ENCODE data around the gene DUSP8.

DUSP8 gene

DNA sequence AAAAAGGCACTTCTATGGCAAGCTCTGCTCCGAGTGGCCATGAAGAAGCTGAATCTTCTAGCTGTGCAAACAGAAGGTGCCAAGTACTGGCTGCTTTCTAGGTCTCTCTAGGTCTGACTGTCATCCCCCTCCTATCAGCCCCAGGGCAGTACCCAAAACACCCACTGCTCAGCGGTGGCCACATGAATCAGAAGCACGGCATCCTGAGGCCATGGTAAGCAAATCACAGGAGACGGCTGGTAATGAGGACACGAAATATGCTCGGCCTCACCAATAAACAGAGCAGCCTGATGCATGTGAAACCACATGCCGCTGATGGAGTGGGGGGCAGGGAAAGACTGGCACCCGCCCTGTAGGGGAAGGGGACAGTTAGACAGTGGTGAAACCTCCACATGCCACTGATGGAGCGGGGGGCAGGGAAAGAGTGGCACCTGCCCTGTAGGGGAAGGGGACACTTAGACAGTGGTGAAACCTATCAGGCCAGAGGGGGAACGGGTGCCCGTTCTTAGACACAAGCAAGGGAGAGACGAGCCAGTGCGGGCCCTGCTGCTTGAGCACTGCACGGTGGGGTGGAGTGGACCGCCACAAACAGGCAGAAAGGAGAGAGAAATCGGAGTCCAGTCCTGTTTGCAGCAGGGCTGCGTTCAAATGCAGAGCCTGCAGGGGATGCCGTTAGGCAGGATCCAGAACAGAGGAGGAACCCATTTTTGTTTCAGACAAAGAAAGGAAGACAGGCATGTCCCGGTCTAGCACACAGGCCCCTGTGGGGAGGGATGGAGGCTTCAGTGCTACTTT, 55.6 kb downstream of the DUSP8 start:
- in situ Hi-C loops (cut with MboI; ENCODE audit: low sequenced_read_pairs) = loop anchor here (25.0 kb wide), 1 partner anchor 304 kb away; the partner anchor contains the start of gene MUC5B

- in situ Hi-C loops (cut with MboI; ENCODE audit: low sequenced_read_pairs) = loop anchor here (25.0 kb wide), 1 partner anchor 303 kb away; the partner anchor contains the start of gene MUC5B
Observed at GRCh38 chr11:1515082-1516060, 56.7 kb downstream of the DUSP8 start.

DNA sequence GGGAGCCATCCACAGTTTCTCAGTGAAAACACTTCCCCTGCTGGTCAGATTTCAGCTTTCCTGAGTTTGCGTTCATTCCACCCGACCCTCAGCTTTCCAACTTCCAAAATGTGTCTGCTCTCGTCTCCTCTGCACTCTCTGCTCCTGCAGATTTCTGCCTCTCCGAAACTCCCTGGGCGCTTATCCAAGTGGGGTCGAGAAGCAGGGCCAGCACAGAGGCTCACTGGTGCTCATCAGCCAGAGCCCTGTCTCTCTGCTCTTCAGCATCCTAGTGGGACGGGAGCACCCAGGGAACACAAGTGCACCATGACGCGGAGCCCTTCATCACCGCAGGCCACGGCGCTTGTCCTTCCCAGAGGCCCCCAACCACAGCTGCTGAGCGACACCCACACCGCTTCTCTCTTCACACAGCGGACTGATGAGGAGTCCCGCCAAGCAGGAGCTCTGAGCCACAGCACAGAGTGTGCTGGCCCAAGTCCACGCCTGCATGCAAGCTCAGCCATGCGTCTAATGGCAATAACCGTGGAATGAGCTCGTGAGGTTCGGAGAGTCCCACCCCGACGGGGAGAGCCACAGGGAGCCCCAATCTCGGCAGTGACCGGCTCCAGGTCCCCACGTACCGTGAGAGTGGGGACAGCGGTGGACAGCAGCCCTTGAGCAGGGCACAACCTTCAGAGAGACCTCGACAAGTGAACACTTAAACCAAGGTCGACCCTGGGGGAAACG, 57.6 kb downstream of the DUSP8 start:
- in situ Hi-C loops (cut with MboI; ENCODE audit: low sequenced_read_pairs) = loop anchor here (25.0 kb wide), 1 partner anchor 302 kb away; the partner anchor contains the start of gene MUC5B

GRCh38 chr11:1513326-1514296, 58.5 kb downstream of the DUSP8 start:
- in situ Hi-C loops (cut with MboI; ENCODE audit: low sequenced_read_pairs) = loop anchor here (25.0 kb wide), 1 partner anchor 301 kb away; the partner anchor contains the start of gene MUC5B

DNA sequence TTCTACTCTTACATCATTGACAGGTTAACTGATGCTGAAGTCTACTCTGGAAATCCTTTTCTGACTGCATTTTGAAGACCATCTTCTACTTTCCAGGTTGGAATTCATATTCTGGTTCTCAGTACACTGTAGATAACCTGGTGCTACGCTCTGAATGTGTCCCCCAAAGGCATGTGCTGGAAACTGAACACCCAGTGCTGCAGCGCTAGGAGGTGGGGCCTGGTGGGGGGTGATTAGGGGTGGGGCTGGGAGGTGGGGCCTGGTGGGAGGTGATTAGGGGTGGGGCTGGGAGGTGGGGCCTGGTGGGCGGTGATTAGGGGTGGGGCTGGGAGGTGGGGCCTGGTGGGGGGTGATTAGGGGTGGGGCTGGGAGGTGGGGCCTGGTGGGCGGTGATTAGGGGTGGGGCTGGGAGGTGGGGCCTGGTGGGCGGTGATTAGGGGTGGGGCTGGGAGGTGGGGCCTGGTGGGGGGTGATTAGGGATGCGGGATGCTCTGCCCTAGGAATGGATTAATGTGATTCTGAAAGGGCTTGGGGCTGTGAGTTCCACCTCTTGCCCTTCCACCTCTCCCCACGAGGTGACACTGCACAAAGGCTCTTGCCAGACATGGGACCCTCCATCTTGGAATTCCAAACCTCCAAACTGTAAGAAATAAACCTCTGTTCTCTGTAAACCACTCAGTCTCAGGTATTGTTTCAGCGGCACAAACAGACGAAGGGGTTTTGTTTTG, 59.4 kb downstream of the DUSP8 start:
- in situ Hi-C loops (cut with MboI; ENCODE audit: low sequenced_read_pairs) = loop anchor here (25.0 kb wide), 1 partner anchor 300 kb away; the partner anchor contains the start of gene MUC5B

DNA sequence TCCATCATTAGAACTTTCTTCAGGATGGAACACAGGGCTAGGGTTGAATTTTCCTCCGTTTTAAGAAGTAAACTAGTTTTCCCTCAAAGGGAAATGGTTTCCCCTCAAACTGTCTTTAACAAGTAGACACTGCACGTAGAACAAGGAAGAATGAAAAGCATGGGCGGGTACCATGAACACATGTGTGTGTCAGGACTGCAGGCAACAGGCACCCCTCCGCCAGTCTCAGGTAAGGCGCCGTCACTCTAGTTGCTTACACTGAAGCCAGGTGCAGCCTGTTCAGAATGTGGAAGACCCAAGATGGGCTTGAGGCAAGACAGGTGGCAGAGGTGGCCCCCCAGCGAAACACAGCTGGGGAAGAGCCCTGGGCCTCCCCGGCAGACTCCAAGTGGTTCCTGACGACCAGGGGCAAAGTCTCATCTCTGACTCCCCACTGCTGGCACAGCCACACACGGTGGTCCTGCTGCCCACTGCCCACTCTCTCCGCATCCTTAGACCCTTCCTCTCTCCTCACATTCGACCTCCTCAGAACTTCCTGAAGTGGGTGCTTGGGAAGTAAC, 60.1 kb downstream of the DUSP8 start:
- in situ Hi-C loops (cut with MboI; ENCODE audit: low sequenced_read_pairs) = loop anchor here (25.0 kb wide), 1 partner anchor 300 kb away; the partner anchor contains the start of gene MUC5B

- in situ Hi-C loops (cut with MboI; ENCODE audit: low sequenced_read_pairs) = loop anchor here (25.0 kb wide), 1 partner anchor 299 kb away; the partner anchor contains the start of gene MUC5B
Observed at GRCh38 chr11:1510928-1511327, 61.1 kb downstream of the DUSP8 start.

DNA sequence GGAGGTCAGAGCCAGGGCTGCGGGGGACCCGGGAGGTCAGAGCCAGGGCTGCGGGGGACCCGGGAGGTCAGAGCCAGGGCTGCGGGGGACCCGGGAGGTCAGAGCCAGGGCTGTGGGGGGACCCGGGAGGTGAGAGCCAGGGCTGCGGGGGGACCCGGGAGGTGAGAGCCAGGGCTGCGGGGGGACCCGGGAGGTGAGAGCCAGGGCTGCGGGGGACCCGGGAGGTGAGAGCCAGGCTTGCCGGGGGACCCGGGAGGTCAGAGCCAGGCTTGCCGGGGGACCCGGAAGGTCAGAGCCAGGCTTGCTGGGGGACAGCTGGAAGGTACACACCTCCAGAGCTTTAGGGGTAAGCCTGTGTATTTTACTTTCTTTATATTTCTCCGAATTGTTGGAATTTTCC, 61.7 kb downstream of the DUSP8 start:
- in situ Hi-C loops (cut with MboI; ENCODE audit: low sequenced_read_pairs) = loop anchor here (25.0 kb wide), 1 partner anchor 298 kb away; the partner anchor contains the start of gene MUC5B

DNA sequence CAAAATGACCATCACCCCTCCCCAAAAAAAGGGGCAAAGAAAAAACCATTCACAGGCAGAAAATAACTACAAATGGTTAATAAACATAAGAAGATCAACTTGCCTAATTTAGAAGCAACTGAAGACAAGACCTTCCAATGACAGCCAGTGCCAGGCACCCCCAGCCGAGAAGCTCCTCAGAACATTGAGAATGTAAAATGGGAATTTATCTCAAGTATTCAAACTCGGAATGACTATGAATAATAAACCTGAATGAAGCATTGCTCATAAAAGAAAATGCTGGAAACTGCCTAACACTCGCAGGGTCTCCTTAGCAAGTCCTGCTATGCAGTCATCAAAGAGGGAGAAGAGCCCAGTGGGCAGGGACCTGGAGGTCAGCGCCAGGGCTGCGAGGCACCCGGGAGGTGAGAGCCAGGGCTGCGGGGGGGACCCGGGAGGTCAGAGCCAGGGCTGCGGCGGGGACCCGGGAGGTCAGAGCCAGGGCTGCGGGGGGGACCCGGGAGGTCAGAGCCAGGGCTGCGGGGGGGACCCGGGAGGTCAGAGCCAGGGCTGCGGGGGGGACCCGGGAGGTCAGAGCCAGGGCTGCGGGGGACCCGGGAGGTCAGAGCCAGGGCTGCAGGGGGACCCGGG, 62.3 kb downstream of the DUSP8 start:
- in situ Hi-C loops (cut with MboI; ENCODE audit: low sequenced_read_pairs) = loop anchor here (25.0 kb wide), 1 partner anchor 297 kb away; the partner anchor contains the start of gene MUC5B

DNA sequence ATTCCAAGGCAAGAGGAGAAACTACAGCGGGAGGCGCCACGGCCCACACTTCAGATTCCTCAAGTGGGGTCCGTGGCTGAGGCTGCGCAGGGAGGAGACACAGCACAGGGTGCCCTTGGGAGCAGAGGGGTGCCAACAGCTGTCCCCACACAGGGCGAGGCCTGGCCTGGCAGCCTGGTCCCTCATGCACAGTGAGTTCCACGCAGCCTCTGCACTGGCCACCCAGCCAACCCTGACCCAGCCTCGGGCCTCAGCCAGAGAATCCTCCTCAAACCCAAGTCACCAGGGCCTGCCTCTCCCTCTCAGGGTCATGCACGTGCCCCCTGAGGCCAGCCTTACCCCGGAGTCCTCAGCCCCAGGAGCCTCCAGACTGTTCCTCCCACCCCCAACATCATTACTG, 63.1 kb downstream of the DUSP8 start:
- in situ Hi-C loops (cut with MboI; ENCODE audit: low sequenced_read_pairs) = loop anchor here (25.0 kb wide), 1 partner anchor 297 kb away; the partner anchor contains the start of gene MUC5B

GRCh38 chr11:1508491-1508891, 63.6 kb downstream of the DUSP8 start:
- in situ Hi-C loops (cut with MboI; ENCODE audit: low sequenced_read_pairs) = loop anchor here (25.0 kb wide), 1 partner anchor 296 kb away; the partner anchor contains the start of gene MUC5B

- in situ Hi-C loops (cut with MboI; ENCODE audit: low sequenced_read_pairs) = loop anchor here (25.0 kb wide), 1 partner anchor 295 kb away; the partner anchor contains the start of gene MUC5B
Observed at GRCh38 chr11:1507381-1508140, 64.5 kb downstream of the DUSP8 start.

DNA sequence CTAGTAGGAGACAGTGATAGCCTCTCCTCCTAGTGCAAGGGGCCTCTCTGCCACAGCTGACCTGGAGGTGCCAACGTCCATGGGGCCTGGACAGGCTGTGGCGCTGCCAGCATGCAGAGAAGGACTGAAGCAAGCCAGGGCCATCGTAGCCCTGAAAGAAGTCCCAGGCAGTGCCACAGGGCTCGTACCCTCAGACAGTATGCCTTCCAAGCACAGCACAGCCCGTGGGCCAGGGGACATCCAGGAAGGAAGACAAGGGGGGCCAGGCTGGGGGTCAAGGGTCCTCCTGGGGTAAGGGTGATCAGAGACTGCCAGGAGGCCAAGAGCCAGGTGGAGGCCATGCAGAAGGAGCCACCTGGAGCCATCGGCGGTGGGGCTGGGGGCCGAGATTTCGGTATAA, 65.1 kb downstream of the DUSP8 start:
- in situ Hi-C loops (cut with MboI; ENCODE audit: low sequenced_read_pairs) = loop anchor here (25.0 kb wide), 1 partner anchor 295 kb away; the partner anchor contains the start of gene MUC5B

- in situ Hi-C loops (cut with MboI; ENCODE audit: low sequenced_read_pairs) = loop anchor here (25.0 kb wide), 1 partner anchor 293 kb away; the partner anchor contains the start of gene MUC5B
Observed at GRCh38 chr11:1505480-1505879, 66.6 kb downstream of the DUSP8 start.

- in situ Hi-C loops (cut with MboI; ENCODE audit: low sequenced_read_pairs) = loop anchor here (25.0 kb wide), 1 partner anchor 292 kb away; the partner anchor contains the start of gene MUC5B
Observed at GRCh38 chr11:1504581-1505290, 67.3 kb downstream of the DUSP8 start.

- in situ Hi-C loops (cut with MboI; ENCODE audit: low sequenced_read_pairs) = loop anchor here (25.0 kb wide), 1 partner anchor 292 kb away; the partner anchor contains the start of gene MUC5B
Observed at GRCh38 chr11:1504138-1504537, 67.9 kb downstream of the DUSP8 start.

All from HL-60/S4 treated with retinoic acid at 250 ng/mL for 4 days and 3 days (cell line).